Transverse colon (tissue), 4 donors: ENCODE measurements around the gene CELSR1. TPM values are rescaled to one million over a fixed set of nuclear protein-coding genes. Genes with fewer than 3 reads are reported as not detected.

Experiments
- DNase-seq: peaks from one replicate; pipeline ENCODE4 v3.0.0-alpha.2; 2019
- H3K27ac ChIP-seq, 4 donors: fragments of 200-600 bp; sonication (generic); 2 replicates each; pipeline ENCODE4 v1.5.1; 2016 to 2018; ENCODE audit warnings: inconsistent platforms in 4 of 4
- H3K27me3 ChIP-seq: fragments of 200-600 bp; sonication (generic); 2 replicates; pipeline ENCODE4 v1.5.1; 2017; ENCODE audit warnings: inconsistent platforms
- H3K36me3 ChIP-seq, 4 donors: fragments of 200-600 bp; sonication (generic); 2 replicates each; pipeline ENCODE4 v1.5.1; 2017 to 2019; ENCODE audit warnings: inconsistent platforms in 4 of 4
- H3K4me1 ChIP-seq, 4 donors: fragments of 200-600 bp; sonication (generic); 2 replicates each; pipeline ENCODE4 v1.5.1; 2017 to 2020; ENCODE audit warnings: inconsistent platforms in 4 of 4
- H3K4me3 ChIP-seq, 4 donors: fragments of 200-600 bp; sonication (generic); 1 replicate in 1 of 4; 2 replicates in 3 of 4; pipeline versions ENCODE4 v1.5.1 to v1.6.1; 2017 to 2019; ENCODE audit warnings: inconsistent platforms in 4 of 4
- H3K9me3 ChIP-seq, 2 donors: fragments of 200-600 bp; sonication (generic); 2 replicates each; pipeline ENCODE4 v1.5.1; 2017 to 2019; ENCODE audit warnings: inconsistent platforms in 2 of 2
- EP300 ChIP-seq: sonication (generic); formaldehyde crosslinking; IDR thresholded peaks from one replicate; pipeline ENCODE4 v1.6.1; 2017; ENCODE audit warnings: antibody characterized with exemption, low read depth
- POLR2A ChIP-seq: fragments of 450-650 bp; IDR thresholded peaks from one replicate; pipeline ENCODE4 v1.6.1; 2016; ENCODE audit warnings: antibody characterized with exemption, mild to moderate bottlenecking, moderate library complexity
- POLR2AphosphoS5 ChIP-seq, 3 donors: sonication (generic); formaldehyde crosslinking; IDR thresholded peaks; one replicate each; pipeline ENCODE4 v1.6.1; 2016; ENCODE audit warnings: antibody characterized with exemption in 3 of 3
- WGBS, 2 donors: methylation state at CpG; one replicate each; pipeline ENCODE4 v1.1.5; 2018; ENCODE audit warnings: low coverage in 1 of 2; 5-methylcytosine and 5-hydroxymethylcytosine counted together
- in situ Hi-C, 4 donors: fragments of 200-750 bp; cut with MboI; loops; one replicate each; pipeline versions ENCODE4 v1.15.0 to v1.15.1; 2017; ENCODE audit warnings: low sequenced_read_pairs in 3 of 4, low pct_ligation_motif_present in 1 of 4, low pct_unique_long_range_greater_than_20kb in 1 of 4
- intact Hi-C: fragments of 100-400 bp; cut with DNase I; formaldehyde crosslinking; loops from one replicate; pipeline ENCODE4 v1.15.1; 2023; ENCODE audit warnings: low total_unique reads
- total RNA-seq, 4 donors: library from RNA; depleted of rRNA; stranded (reverse); fragments of >200 nt; gene quantifications; one replicate each; pipeline ENCODE4 v1.1.0, GENCODE V29; 2016
- TF ChIP-seq, protein P1 (sequence below), 5 experiments: fragments of 200-600 bp in 3 of 5; fragments of 450-650 bp in 2 of 5; sonication (generic) in 3 of 5; IDR thresholded peaks; 1 replicate in 2 of 5; 2 replicates in 3 of 5; pipeline ENCODE4 v1.5.1; 2016 to 2017; ENCODE audit warnings: antibody characterized with exemption in 5 of 5, inconsistent platforms in 3 of 5, mild to moderate bottlenecking in 2 of 5, moderate library complexity in 1 of 5

Gene CELSR1
- total RNA-seq, 4 donors from 2014 or later: 0.96 to 2.5 (median 1.4) TPM

DNA sequence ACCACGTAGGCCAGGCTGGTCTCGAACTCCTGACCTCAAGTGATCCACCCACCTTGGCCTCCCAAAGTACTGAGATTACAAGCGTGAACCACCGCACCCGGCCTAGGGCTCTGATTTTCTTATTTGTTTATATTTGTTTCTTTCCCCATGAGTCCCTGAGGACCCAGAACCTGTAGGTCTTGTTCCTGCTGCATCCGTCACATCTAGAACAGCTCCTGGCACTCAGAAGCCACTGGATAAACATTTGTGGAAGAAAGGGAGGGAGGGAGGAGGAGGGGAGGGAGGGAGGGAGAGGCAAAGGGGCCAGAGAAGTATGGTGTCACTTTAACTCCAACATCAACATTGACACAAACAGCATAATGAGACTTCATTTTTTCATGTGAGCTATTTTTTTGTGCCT lies 67.7 kb downstream of the CELSR1 start:
- H3K4me3 ChIP-seq: no peak overlapping the region
- H3K27me3 ChIP-seq: no peaks in the 10 kb centered on the region
- no peaks in the 10 kb centered on the region for H3K4me1 ChIP-seq
- DNase-seq: no peak
- H3K9me3 ChIP-seq: no peaks in the 10 kb centered on the region
- 44 to 50% methylated on average over 5 to 6 of the region's 6 CpGs for WGBS, 2 donors
- H3K27ac ChIP-seq: no peak overlapping the region
- TF ChIP-seq POLR2AphosphoS5 (IDR thresholded peaks at IDR 0.05) (no peak), POLR2A (no peak), EP300 (no peak)
- TF ChIP-seq, protein P1, sequence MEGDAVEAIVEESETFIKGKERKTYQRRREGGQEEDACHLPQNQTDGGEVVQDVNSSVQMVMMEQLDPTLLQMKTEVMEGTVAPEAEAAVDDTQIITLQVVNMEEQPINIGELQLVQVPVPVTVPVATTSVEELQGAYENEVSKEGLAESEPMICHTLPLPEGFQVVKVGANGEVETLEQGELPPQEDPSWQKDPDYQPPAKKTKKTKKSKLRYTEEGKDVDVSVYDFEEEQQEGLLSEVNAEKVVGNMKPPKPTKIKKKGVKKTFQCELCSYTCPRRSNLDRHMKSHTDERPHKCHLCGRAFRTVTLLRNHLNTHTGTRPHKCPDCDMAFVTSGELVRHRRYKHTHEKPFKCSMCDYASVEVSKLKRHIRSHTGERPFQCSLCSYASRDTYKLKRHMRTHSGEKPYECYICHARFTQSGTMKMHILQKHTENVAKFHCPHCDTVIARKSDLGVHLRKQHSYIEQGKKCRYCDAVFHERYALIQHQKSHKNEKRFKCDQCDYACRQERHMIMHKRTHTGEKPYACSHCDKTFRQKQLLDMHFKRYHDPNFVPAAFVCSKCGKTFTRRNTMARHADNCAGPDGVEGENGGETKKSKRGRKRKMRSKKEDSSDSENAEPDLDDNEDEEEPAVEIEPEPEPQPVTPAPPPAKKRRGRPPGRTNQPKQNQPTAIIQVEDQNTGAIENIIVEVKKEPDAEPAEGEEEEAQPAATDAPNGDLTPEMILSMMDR (IDR thresholded peaks at IDR 0.05): no peak
- no peaks in the 10 kb centered on the region for H3K36me3 ChIP-seq
- in situ Hi-C loops (no loop called here), intact Hi-C loops (no loop called here)

DNA sequence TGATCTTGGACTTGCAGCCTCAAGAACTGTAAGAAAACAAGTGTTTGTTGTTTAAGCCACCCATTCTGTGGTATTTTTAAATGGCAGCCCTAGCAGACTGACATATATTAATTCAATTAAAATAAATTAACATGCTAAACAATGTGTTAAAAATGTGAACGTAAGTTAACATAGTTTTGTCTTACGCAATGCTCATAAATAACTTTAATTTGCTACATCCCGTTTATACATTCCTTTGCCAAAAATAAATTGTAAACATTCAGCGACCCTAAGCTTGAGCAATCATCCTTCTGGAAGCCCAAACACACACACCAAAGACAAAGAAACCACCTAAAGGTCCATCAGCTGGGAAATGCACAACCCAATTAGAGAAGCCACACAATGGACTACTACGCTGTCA lies 70.4 kb downstream of the CELSR1 start:
- TF ChIP-seq POLR2A (no peak), EP300 (no peak), POLR2AphosphoS5 (IDR thresholded peaks at IDR 0.05) (no peak)
- TF ChIP-seq, protein P1 (IDR thresholded peaks at IDR 0.05): no peak
- WGBS, 2 donors: 67 to 78% methylated on average over 5 of the region's 5 CpGs
- Histone ChIP-seq H3K27me3 (no peaks in the 10 kb centered on the region), H3K27ac (no peak overlapping the region), H3K36me3 (no peaks in the 10 kb centered on the region), H3K9me3 (no peaks in the 10 kb centered on the region), H3K4me1 (no peaks in the 10 kb centered on the region), H3K4me3 (no peak overlapping the region)
- DNase-seq: no peak
- in situ Hi-C loops: no loop called here
- intact Hi-C loops: no loop called here

DNA sequence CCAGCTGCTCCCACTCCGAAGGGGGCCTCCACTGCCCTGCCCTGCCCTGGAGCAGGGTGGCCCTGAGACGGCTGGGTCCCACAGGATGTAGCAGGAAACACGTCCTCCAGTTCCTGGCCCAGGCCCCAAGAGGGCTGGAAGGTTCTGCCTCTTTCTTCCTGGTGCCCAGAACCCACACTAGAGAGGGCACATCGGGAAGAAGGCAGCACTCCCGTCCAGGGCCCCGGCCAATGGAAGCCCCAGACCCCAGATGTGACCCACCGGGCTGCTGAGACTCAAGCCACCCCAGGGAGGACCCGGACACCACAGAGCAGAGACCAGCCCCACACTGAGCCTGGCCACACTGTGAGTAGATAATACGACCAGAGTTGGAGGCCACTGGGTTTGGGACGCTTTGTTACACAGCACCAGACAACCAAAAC lies 71.2 kb downstream of the CELSR1 start:
- H3K4me3 ChIP-seq: no peak overlapping the region
- no peaks in the 10 kb centered on the region for H3K9me3 ChIP-seq
- 90% methylated on average over 9 of the region's 10 CpGs; no CpG with 5 or more reads in 1 of the 2 donors for WGBS, 2 donors
- in situ Hi-C loops: no loop called here
- intact Hi-C loops: no loop called here
- H3K36me3 ChIP-seq: no peaks in the 10 kb centered on the region
- no peak overlapping the region for H3K27ac ChIP-seq
- no peaks in the 10 kb centered on the region for H3K4me1 ChIP-seq
- TF ChIP-seq POLR2A (no peak), POLR2AphosphoS5 (IDR thresholded peaks at IDR 0.05) (no peak), EP300 (no peak)
- TF ChIP-seq, protein P1 (IDR thresholded peaks at IDR 0.05): no peak
- DNase-seq: no peak
- no peaks in the 10 kb centered on the region for H3K27me3 ChIP-seq

DNA sequence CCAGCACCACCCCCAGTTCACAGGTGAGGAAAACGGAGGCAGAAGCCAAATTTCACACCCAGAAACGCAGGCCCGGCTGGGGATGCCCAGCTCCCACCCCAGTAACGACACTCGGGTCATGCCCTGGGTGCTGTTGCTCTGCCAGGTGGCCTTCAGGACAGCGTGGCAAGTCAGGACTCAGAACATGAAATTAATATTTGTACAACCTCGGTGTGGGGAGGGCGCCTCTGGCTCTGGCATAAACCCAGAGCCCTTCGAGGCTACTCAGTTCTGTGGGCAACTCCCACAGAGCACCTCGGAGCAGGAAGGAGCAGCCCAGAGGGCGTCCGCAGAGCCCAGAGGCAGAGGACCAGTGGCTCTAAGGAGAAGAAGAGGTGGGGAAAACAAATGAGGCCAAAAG lies 71.6 kb downstream of the CELSR1 start:
- no peak for DNase-seq
- TF ChIP-seq EP300 (no peak), POLR2A (no peak), POLR2AphosphoS5 (IDR thresholded peaks at IDR 0.05) (no peak)
- TF ChIP-seq, protein P1 (IDR thresholded peaks at IDR 0.05): no peak
- in situ Hi-C loops: no loop called here
- intact Hi-C loops: no loop called here
- H3K36me3 ChIP-seq: no peaks in the 10 kb centered on the region
- no peaks in the 10 kb centered on the region for H3K9me3 ChIP-seq
- WGBS, 2 donors: 81% methylated on average over 12 of the region's 12 CpGs; no CpG with 5 or more reads in 1 of the 2 donors
- no peaks in the 10 kb centered on the region for H3K4me1 ChIP-seq
- H3K4me3 ChIP-seq: no peak overlapping the region
- H3K27me3 ChIP-seq: no peaks in the 10 kb centered on the region
- H3K27ac ChIP-seq: no peak overlapping the region
